Measurements from ENCODE around the gene HSPA12B. TPM values are rescaled to one million over a fixed set of nuclear protein-coding genes. Genes with fewer than 3 reads are reported as not detected.

The HSPA12B gene
- total and polyA plus RNA-seq, 2 of the 13 experiments (the other 11 are each of a cell fraction or from before 2014, with no cell fraction given), result 0.01 TPM; not detected in 1

- no peak for TF ChIP-seq ZBTB40 (IDR thresholded peaks at IDR 0.05)
- no peak for TF ChIP-seq ZBTB40 (CRISPR knock-in tag; IDR thresholded peaks at IDR 0.05)
- no peak for TF ChIP-seq ZSCAN30 (CRISPR knock-in tag; IDR thresholded peaks at IDR 0.05)
- TF ChIP-seq KDM2A (CRISPR knock-in tag; IDR thresholded peaks at IDR 0.05; ENCODE audit: borderline replicate concordance, low read depth), result peak; percentile 93
- no peak for TF ChIP-seq PLSCR1 (CRISPR knock-in tag; IDR thresholded peaks at IDR 0.05; ENCODE audit: borderline replicate concordance)
- peak; percentile 68; the same call in 1 of the 2 replicates for TF ChIP-seq TOPORS (CRISPR knock-in tag; IDR thresholded peaks at IDR 0.05)
- no peak for TF ChIP-seq CBX2 (IDR thresholded peaks at IDR 0.05; ENCODE audit: low read depth, low read length)
- TF ChIP-seq CBX2 (CRISPR knock-in tag; IDR thresholded peaks at IDR 0.05; ENCODE audit: low read depth), result no peak
- 0 out of 2 replicates have a peak, but pooled peaks have one; percentile 8 for TF ChIP-seq TRAFD1 (CRISPR knock-in tag; IDR thresholded peaks at IDR 0.05; ENCODE audit: borderline replicate concordance)
- no peak for TF ChIP-seq GTF3A (CRISPR knock-in tag; conservative IDR thresholded peaks at IDR 0.05)
- no peak for TF ChIP-seq ZNF564 (CRISPR knock-in tag; IDR thresholded peaks at IDR 0.05)
- TF ChIP-seq PAF1 (CRISPR knock-in tag; IDR thresholded peaks at IDR 0.05), result no peak
- no peak for TF ChIP-seq ZC3H4 (CRISPR knock-in tag; IDR thresholded peaks at IDR 0.05; ENCODE audit: borderline replicate concordance)
- no peak for TF ChIP-seq ZBTB44 (CRISPR knock-in tag; IDR thresholded peaks at IDR 0.05)
- TF ChIP-seq TP53 (CRISPR knock-in tag; conservative IDR thresholded peaks at IDR 0.05), result 0 out of 2 replicates have a peak, but pooled peaks have one; percentile 55
- no peak for TF ChIP-seq PLRG1 (conservative IDR thresholded peaks at IDR 0.05)
- peak; percentile 75 for TF ChIP-seq HDAC2 (CRISPR knock-in tag; IDR thresholded peaks at IDR 0.05)
These were observed 48.8 kb downstream of the HSPA12B start, which contains the start of gene SPEF1 (continued) for GRCh38 chr20:3781153-3781910.

All from HepG2 (cell line).